B cell (primary cell): ENCODE results near the gene KRTAP4-9. TPM values are rescaled to one million over a fixed set of nuclear protein-coding genes. Genes with fewer than 3 reads are reported as not detected.

ENCODE experiments used
- ATAC-seq: fragments of 200-7000 bp; cut with Tn5 transposase; one replicate; pipeline ENCODE4 v1.10.0; 2021; ENCODE audit warnings: low read depth, mild to moderate bottlenecking, moderate number of reproducible peaks, moderate library complexity
- CTCF ChIA-PET: fragments of 350-600 bp; sonication (Branson Sonifier 250); formaldehyde crosslinking; loops from one replicate; lab custom pipeline; 2021; ENCODE audit warnings: antibody characterized with exemption, inconsistent platforms; lab: Charles Lee
- POLR2A ChIA-PET: fragments of 350-600 bp; sonication (Branson Sonifier 250); formaldehyde crosslinking; loops from one replicate; lab custom pipeline; 2021; ENCODE audit warnings: antibody characterized with exemption; lab: Charles Lee
- DNase-seq: peaks from one replicate; pipeline ENCODE4 v3.0.0; 2013
- H2AFZ ChIP-seq: 2 replicates; pipeline ENCODE4 v1.6.1; 2012; ENCODE audit warnings: mild to moderate bottlenecking, low read depth, low read length; ENCODE audit not compliant: insufficient read depth, poor library complexity, severe bottlenecking
- H3K27ac ChIP-seq, 2 donors: 1 replicate in 1 of 2; 2 replicates in 1 of 2; pipeline ENCODE4 v1.5.1; 2012 to 2013; ENCODE audit warnings: low read length in 2 of 2, mild to moderate bottlenecking in 2 of 2, moderate library complexity in 1 of 2
- H3K27me3 ChIP-seq, 4 experiments: fragments of 200-600 bp in 1 of 4; sonication (generic) in 1 of 4; replicated peaks in 1 of 4; 1 replicate in 2 of 4; 2 replicates in 2 of 4; pipeline versions ENCODE4 v1.6.1 to v1.7.0; 2013 to 2016; ENCODE audit warnings: low read length in 3 of 4, mild to moderate bottlenecking in 2 of 4, mixed read lengths in 1 of 4, moderate library complexity in 1 of 4; ENCODE audit not compliant: insufficient read depth in 4 of 4, control insufficient read depth in 3 of 4; ENCODE audit errors: control extremely low read depth in 1 of 4
- H3K36me3 ChIP-seq, 2 experiments: replicated peaks in 1 of 2; 1 replicate in 1 of 2; 2 replicates in 1 of 2; pipeline versions ENCODE4 v1.6.1 to v1.7.1; 2013; ENCODE audit warnings: low read length in 1 of 2; ENCODE audit not compliant: insufficient read depth in 2 of 2, control insufficient read depth in 1 of 2; ENCODE audit errors: control extremely low read depth in 1 of 2, extremely low read depth in 1 of 2
- H3K4me1 ChIP-seq, 2 donors: fragments of 200-600 bp in 1 of 2; sonication (generic) in 1 of 2; 1 replicate in 1 of 2; 2 replicates in 1 of 2; pipeline versions ENCODE4 v1.5.1 to v1.6.1; 2013 to 2017; ENCODE audit warnings: low read length in 2 of 2; ENCODE audit not compliant: control insufficient read depth in 2 of 2, insufficient read depth in 2 of 2
- H3K4me2 ChIP-seq: replicated peaks from 2 replicates; pipeline ENCODE3; 2012; ENCODE audit warnings: mild to moderate bottlenecking, low read depth, low read length; ENCODE audit not compliant: poor library complexity, severe bottlenecking
- H3K4me3 ChIP-seq, 5 experiments: fragments of 200-600 bp in 1 of 5; sonication (generic) in 1 of 5; 1 replicate in 3 of 5; 2 replicates in 2 of 5; pipeline versions ENCODE4 v1.5.1 to v1.7.0; 2011 to 2016; ENCODE audit warnings: low read length in 4 of 5, mild to moderate bottlenecking in 4 of 5, low read depth in 2 of 5, control low read depth in 1 of 5, moderate library complexity in 1 of 5; ENCODE audit not compliant: insufficient read depth in 1 of 5; ENCODE audit errors: control extremely low read depth in 1 of 5, extremely low read depth in 1 of 5
- H3K79me2 ChIP-seq: fragments of 200-600 bp; sonication (generic); one replicate; pipeline ENCODE4 v1.6.0; 2016; ENCODE audit warnings: low read length; ENCODE audit not compliant: control insufficient read depth, insufficient read depth
- H3K9ac ChIP-seq: fragments of 200-600 bp; sonication (generic); 2 replicates; pipeline ENCODE4 v1.6.1; 2017; ENCODE audit warnings: mild to moderate bottlenecking, low read length, moderate library complexity
- H3K9me3 ChIP-seq, 3 donors: one replicate each; pipeline versions ENCODE4 v1.6.1 to v1.7.1; 2013; ENCODE audit warnings: low read length in 2 of 3; ENCODE audit not compliant: control insufficient read depth in 2 of 3, insufficient read depth in 1 of 3; ENCODE audit errors: control extremely low read depth in 1 of 3
- H4K20me1 ChIP-seq: 2 replicates; pipeline ENCODE4 v1.6.0; 2012; ENCODE audit warnings: mild to moderate bottlenecking, low read length; ENCODE audit not compliant: insufficient read depth, control insufficient read depth, poor library complexity, severe bottlenecking
- H3K27ac Mint-ChIP-seq: one replicate; pipeline ENCODE4 v1.8.0; 2021; ENCODE audit warnings: mixed read lengths
- H3K27me3 Mint-ChIP-seq: one replicate; pipeline ENCODE4 v1.8.0; 2021; ENCODE audit warnings: mixed read lengths
- H3K4me1 Mint-ChIP-seq: one replicate; pipeline ENCODE4 v1.8.0; 2021; ENCODE audit warnings: mixed read lengths
- H3K4me3 Mint-ChIP-seq: one replicate; pipeline ENCODE4 v1.8.0; 2021; ENCODE audit warnings: mixed read lengths
- H3K9me3 Mint-ChIP-seq: one replicate; pipeline ENCODE4 v1.8.0; 2022; ENCODE audit warnings: mixed read lengths; ENCODE audit not compliant: insufficient read depth
- EZH2 ChIP-seq: IDR thresholded peaks from 2 replicates; pipeline ENCODE4 v1.6.1; 2012; ENCODE audit warnings: borderline replicate concordance, low read depth, mild to moderate bottlenecking, moderate library complexity, low read length; ENCODE audit not compliant: insufficient read depth, poor library complexity, severe bottlenecking
- WGBS: methylation state at CpG from one replicate; pipeline ENCODE4 v1.1.5; 2013; ENCODE audit warnings: missing lambda C conversion rate; ENCODE audit not compliant: insufficient coverage; 5-methylcytosine and 5-hydroxymethylcytosine counted together
- intact Hi-C: fragments of 100-400 bp; cut with micrococcal nuclease; formaldehyde crosslinking; loops from one replicate; pipeline ENCODE4 v1.10.0; 2022
- polyA plus RNA-seq: library from polyadenylated mRNA; depleted of rRNA; stranded (reverse); fragments of >200 nt; gene quantifications from 2 replicates; pipeline ENCODE4 v1.2.3, GENCODE V29; 2012
- total RNA-seq, 2 donors: library from RNA; stranded (reverse); fragments of 120-200 nt in 1 of 2; gene quantifications; 1 replicate in 1 of 2; 2 replicates in 1 of 2; pipeline versions ENCODE4 v1.2.3 to v1.2.4, GENCODE V29; 2013 to 2022
- TF ChIP-seq, protein P1 (sequence below): fragments of 200-600 bp; IDR thresholded peaks from one replicate; pipeline ENCODE4 v1.8.0; 2022; ENCODE audit warnings: antibody characterized with exemption, mild to moderate bottlenecking

Gene KRTAP4-9
- total and polyA plus RNA-seq, 2 donors (not counting 1 experiment from before 2014, with no cell fraction given), result not detected

DNA sequence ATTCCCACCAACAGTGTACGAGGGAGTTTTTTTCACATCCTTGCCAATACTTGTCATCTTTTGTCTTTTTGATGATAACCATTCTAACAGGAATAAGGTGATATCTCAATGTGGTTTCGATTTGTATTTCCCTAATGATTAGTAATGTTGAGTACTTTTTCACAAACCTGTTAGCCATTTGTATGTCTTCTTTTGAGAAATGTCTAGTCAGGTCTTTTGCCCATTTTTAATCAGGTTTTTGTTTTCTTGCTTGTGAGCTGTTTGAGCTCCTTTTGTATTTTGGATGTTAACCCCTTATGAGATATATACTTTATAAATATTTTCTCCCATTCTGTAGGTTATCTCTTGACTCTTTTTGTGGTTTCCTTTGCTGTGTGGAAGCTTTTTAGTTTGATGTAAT lies 46.3 kb downstream of the KRTAP4-9 start:
- no CpG with 5 or more reads among the region's 2 CpGs for WGBS
- no peaks in the 10 kb centered on the region for H3K9me3 ChIP-seq
- no peak for DNase-seq
- no peaks in the 10 kb centered on the region for H4K20me1 ChIP-seq
- no peaks in the 10 kb centered on the region for H3K4me1 ChIP-seq
- H3K79me2 ChIP-seq, result no peaks in the 10 kb centered on the region
- Mint-ChIP-seq H3K27me3 (peaks cover 11% of the 10 kb centered on the region), H3K4me1 (no peaks in the 10 kb centered on the region), H3K9me3 (no peaks in the 10 kb centered on the region), H3K4me3 (no peak overlapping the region), H3K27ac (no peak overlapping the region)
- H3K4me3 ChIP-seq, result no peak overlapping the region
- no peaks in the 10 kb centered on the region for H3K27me3 ChIP-seq
- TF ChIP-seq, protein P1, sequence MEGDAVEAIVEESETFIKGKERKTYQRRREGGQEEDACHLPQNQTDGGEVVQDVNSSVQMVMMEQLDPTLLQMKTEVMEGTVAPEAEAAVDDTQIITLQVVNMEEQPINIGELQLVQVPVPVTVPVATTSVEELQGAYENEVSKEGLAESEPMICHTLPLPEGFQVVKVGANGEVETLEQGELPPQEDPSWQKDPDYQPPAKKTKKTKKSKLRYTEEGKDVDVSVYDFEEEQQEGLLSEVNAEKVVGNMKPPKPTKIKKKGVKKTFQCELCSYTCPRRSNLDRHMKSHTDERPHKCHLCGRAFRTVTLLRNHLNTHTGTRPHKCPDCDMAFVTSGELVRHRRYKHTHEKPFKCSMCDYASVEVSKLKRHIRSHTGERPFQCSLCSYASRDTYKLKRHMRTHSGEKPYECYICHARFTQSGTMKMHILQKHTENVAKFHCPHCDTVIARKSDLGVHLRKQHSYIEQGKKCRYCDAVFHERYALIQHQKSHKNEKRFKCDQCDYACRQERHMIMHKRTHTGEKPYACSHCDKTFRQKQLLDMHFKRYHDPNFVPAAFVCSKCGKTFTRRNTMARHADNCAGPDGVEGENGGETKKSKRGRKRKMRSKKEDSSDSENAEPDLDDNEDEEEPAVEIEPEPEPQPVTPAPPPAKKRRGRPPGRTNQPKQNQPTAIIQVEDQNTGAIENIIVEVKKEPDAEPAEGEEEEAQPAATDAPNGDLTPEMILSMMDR, result no peak
- no peak for TF ChIP-seq EZH2
- ChIA-PET CTCF (no interaction called here), POLR2A (no interaction called here)
- no peak overlapping the region for H3K27ac ChIP-seq
- no peak overlapping the region for H3K4me2 ChIP-seq
- no peak overlapping the region for H2AFZ ChIP-seq
- no peaks in the 10 kb centered on the region for H3K36me3 ChIP-seq
- intact Hi-C loops, result no loop called here
- ATAC-seq, result no peak
- no peak overlapping the region for H3K9ac ChIP-seq

DNA sequence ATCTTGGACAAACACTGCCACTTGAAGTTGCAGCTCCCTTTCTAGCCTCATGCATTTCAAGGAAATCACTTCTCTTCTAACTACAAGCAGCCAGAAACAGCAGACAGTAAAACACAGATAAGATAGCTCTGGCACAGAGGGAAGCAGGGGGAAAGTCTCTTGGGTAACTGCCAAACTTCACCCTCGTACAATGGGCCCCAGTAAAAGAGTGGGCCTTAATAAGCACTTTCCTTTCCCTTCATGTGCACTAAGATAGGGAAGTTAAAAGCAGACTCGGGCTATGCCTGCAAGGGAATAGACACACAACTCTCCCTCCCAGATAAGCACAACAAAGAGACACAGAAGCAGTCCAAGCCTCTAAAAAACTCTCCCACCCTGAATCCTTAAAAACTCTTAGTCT lies 48.7 kb downstream of the KRTAP4-9 start:
- Mint-ChIP-seq H3K27ac (no peak overlapping the region), H3K4me1 (no peaks in the 10 kb centered on the region), H3K9me3 (no peaks in the 10 kb centered on the region), H3K4me3 (no peak overlapping the region), H3K27me3 (peaks cover 26% of the 10 kb centered on the region)
- WGBS, result no CpG with 5 or more reads among the region's 2 CpGs
- Histone ChIP-seq H3K4me3 (no peak overlapping the region), H3K9me3 (no peaks in the 10 kb centered on the region), H3K9ac (no peak overlapping the region), H3K36me3 (no peaks in the 10 kb centered on the region), H3K27me3 (peaks cover 0 to 8% (median 0%) of the 10 kb centered on the region in 4 experiments), H3K27ac (no peak overlapping the region), H4K20me1 (no peaks in the 10 kb centered on the region), H2AFZ (no peak overlapping the region), H3K4me2 (no peak overlapping the region), H3K79me2 (no peaks in the 10 kb centered on the region), H3K4me1 (no peaks in the 10 kb centered on the region)
- DNase-seq (no peak), ATAC-seq (no peak)
- ChIA-PET POLR2A (no interaction called here), CTCF (no interaction called here)
- intact Hi-C loops, result no loop called here
- no peak for TF ChIP-seq EZH2
- TF ChIP-seq, protein P1, result no peak

Other genes starting within 250 kb of the KRTAP4-9 start
Only the 30 nearest of the 39 such genes appear.
- gene KRT39, start 138.4 kb upstream of the KRTAP4-9 start, total RNA-seq, result not detected in 2 replicates
- gene KRT39, start 138.4 kb upstream of the KRTAP4-9 start, polyA plus RNA-seq, result not detected in 2 replicates
- gene KRT40, start 121.1 kb upstream of the KRTAP4-9 start, total RNA-seq, result not detected in 2 replicates
- gene KRT40, start 121.1 kb upstream of the KRTAP4-9 start, polyA plus RNA-seq, result not detected in 2 replicates
- not detected in 2 replicates for gene KRTAP3-3, start 111.2 kb upstream of the KRTAP4-9 start, total RNA-seq
- not detected in 2 replicates for gene KRTAP3-3, start 111.2 kb upstream of the KRTAP4-9 start, polyA plus RNA-seq
- gene KRTAP3-2, start 105.5 kb upstream of the KRTAP4-9 start, total RNA-seq, result not detected in 2 replicates
- gene KRTAP3-2, start 105.5 kb upstream of the KRTAP4-9 start, polyA plus RNA-seq, result not detected in 2 replicates
- gene KRTAP3-1, start 96.3 kb upstream of the KRTAP4-9 start, total RNA-seq, result not detected in 2 replicates
- not detected in 2 replicates for gene KRTAP3-1, start 96.3 kb upstream of the KRTAP4-9 start, polyA plus RNA-seq
- gene KRTAP1-5, start 78.2 kb upstream of the KRTAP4-9 start, total RNA-seq, result not detected in 2 replicates
- gene KRTAP1-5, start 78.2 kb upstream of the KRTAP4-9 start, polyA plus RNA-seq, result not detected in 2 replicates
- gene KRTAP1-4, start 75.2 kb upstream of the KRTAP4-9 start, total RNA-seq, result not detected in 2 replicates
- not detected in 2 replicates for gene KRTAP1-4, start 75.2 kb upstream of the KRTAP4-9 start, polyA plus RNA-seq
- gene KRTAP1-3, start 70.5 kb upstream of the KRTAP4-9 start, total RNA-seq, result not detected in 2 replicates
- gene KRTAP1-3, start 70.5 kb upstream of the KRTAP4-9 start, polyA plus RNA-seq, result not detected in 2 replicates
- not detected in 2 replicates for gene KRTAP1-1, start 63.9 kb upstream of the KRTAP4-9 start, total RNA-seq
- not detected in 2 replicates for gene KRTAP1-1, start 63.9 kb upstream of the KRTAP4-9 start, polyA plus RNA-seq
- gene KRTAP2-1, start 58.1 kb upstream of the KRTAP4-9 start, total RNA-seq, result not detected in 2 replicates
- gene KRTAP2-1, start 58.1 kb upstream of the KRTAP4-9 start, polyA plus RNA-seq, result not detected in 2 replicates
- gene KRTAP2-2, start 50.2 kb upstream of the KRTAP4-9 start, total RNA-seq, result not detected in 2 replicates
- gene KRTAP2-2, start 50.2 kb upstream of the KRTAP4-9 start, polyA plus RNA-seq, result not detected in 2 replicates
- not detected in 2 replicates for gene KRTAP2-3, start 45.3 kb upstream of the KRTAP4-9 start, total RNA-seq
- gene KRTAP2-3, start 45.3 kb upstream of the KRTAP4-9 start, polyA plus RNA-seq, result not detected in 2 replicates
- gene KRTAP2-4, start 39.5 kb upstream of the KRTAP4-9 start, total RNA-seq, result not detected in 2 replicates
- not detected in 2 replicates for gene KRTAP2-4, start 39.5 kb upstream of the KRTAP4-9 start, polyA plus RNA-seq
- not detected in 2 replicates for gene KRTAP4-7, start 21.2 kb upstream of the KRTAP4-9 start, total RNA-seq
- gene KRTAP4-7, start 21.2 kb upstream of the KRTAP4-9 start, polyA plus RNA-seq, result not detected in 2 replicates
- gene KRTAP4-8, start 7.2 kb upstream of the KRTAP4-9 start, total RNA-seq, result not detected in 2 replicates
- not detected in 2 replicates for gene KRTAP4-8, start 7.2 kb upstream of the KRTAP4-9 start, polyA plus RNA-seq
- gene KRTAP4-16, start 3.2 kb upstream of the KRTAP4-9 start, total RNA-seq, result not detected in 2 replicates
- gene KRTAP4-16, start 3.2 kb upstream of the KRTAP4-9 start, polyA plus RNA-seq, result not detected in 2 replicates
- gene KRTAP4-11, start 13.0 kb downstream of the KRTAP4-9 start, total RNA-seq, result not detected in 2 replicates
- not detected in 2 replicates for gene KRTAP4-11, start 13.0 kb downstream of the KRTAP4-9 start, polyA plus RNA-seq
- not detected in 2 replicates for gene KRTAP4-12, start 18.8 kb downstream of the KRTAP4-9 start, total RNA-seq
- gene KRTAP4-12, start 18.8 kb downstream of the KRTAP4-9 start, polyA plus RNA-seq, result 0.12 TPM in 1 of 2 replicates, not detected in the other
- not detected in 2 replicates for gene KRTAP4-6, start 35.2 kb downstream of the KRTAP4-9 start, total RNA-seq
- not detected in 2 replicates for gene KRTAP4-6, start 35.2 kb downstream of the KRTAP4-9 start, polyA plus RNA-seq
- gene KRTAP4-5, start 44.4 kb downstream of the KRTAP4-9 start, total RNA-seq, result not detected in 2 replicates
- not detected in 2 replicates for gene KRTAP4-5, start 44.4 kb downstream of the KRTAP4-9 start, polyA plus RNA-seq
- not detected in 2 replicates for gene KRTAP4-4, start 55.4 kb downstream of the KRTAP4-9 start, total RNA-seq
- not detected in 2 replicates for gene KRTAP4-4, start 55.4 kb downstream of the KRTAP4-9 start, polyA plus RNA-seq
- not detected in 2 replicates for gene KRTAP4-3, start 62.8 kb downstream of the KRTAP4-9 start, total RNA-seq
- gene KRTAP4-3, start 62.8 kb downstream of the KRTAP4-9 start, polyA plus RNA-seq, result not detected in 2 replicates
- gene KRTAP4-2, start 72.8 kb downstream of the KRTAP4-9 start, total RNA-seq, result not detected in 2 replicates
- not detected in 2 replicates for gene KRTAP4-2, start 72.8 kb downstream of the KRTAP4-9 start, polyA plus RNA-seq
- gene KRTAP4-1, start 79.5 kb downstream of the KRTAP4-9 start, total RNA-seq, result not detected in 2 replicates
- not detected in 2 replicates for gene KRTAP4-1, start 79.5 kb downstream of the KRTAP4-9 start, polyA plus RNA-seq
- not detected in 2 replicates for gene KRTAP9-1, start 84.5 kb downstream of the KRTAP4-9 start, total RNA-seq
- gene KRTAP9-1, start 84.5 kb downstream of the KRTAP4-9 start, polyA plus RNA-seq, result not detected in 2 replicates
- gene KRTAP9-2, start 121.3 kb downstream of the KRTAP4-9 start, total RNA-seq, result not detected in 2 replicates
- not detected in 2 replicates for gene KRTAP9-2, start 121.3 kb downstream of the KRTAP4-9 start, polyA plus RNA-seq
- not detected in 2 replicates for gene KRTAP9-3, start 127.1 kb downstream of the KRTAP4-9 start, total RNA-seq
- not detected in 2 replicates for gene KRTAP9-3, start 127.1 kb downstream of the KRTAP4-9 start, polyA plus RNA-seq
- gene KRTAP9-8, start 132.6 kb downstream of the KRTAP4-9 start, total RNA-seq, result not detected in 2 replicates
- not detected in 2 replicates for gene KRTAP9-8, start 132.6 kb downstream of the KRTAP4-9 start, polyA plus RNA-seq
- gene KRTAP9-4, start 144.3 kb downstream of the KRTAP4-9 start, total RNA-seq, result not detected in 2 replicates
- not detected in 2 replicates for gene KRTAP9-4, start 144.3 kb downstream of the KRTAP4-9 start, polyA plus RNA-seq
- gene KRTAP9-9, start 150.0 kb downstream of the KRTAP4-9 start, total RNA-seq, result not detected in 2 replicates
- not detected in 2 replicates for gene KRTAP9-9, start 150.0 kb downstream of the KRTAP4-9 start, polyA plus RNA-seq